ENCODE data around the gene ELAVL1. TPM values are rescaled to one million over a fixed set of nuclear protein-coding genes. Genes with fewer than 3 reads are reported as not detected.

ELAVL1 gene
- total RNA-seq, 4 donors from 2014 or later, result 25.7 to 44.6 (median 34.5) TPM

DNA sequence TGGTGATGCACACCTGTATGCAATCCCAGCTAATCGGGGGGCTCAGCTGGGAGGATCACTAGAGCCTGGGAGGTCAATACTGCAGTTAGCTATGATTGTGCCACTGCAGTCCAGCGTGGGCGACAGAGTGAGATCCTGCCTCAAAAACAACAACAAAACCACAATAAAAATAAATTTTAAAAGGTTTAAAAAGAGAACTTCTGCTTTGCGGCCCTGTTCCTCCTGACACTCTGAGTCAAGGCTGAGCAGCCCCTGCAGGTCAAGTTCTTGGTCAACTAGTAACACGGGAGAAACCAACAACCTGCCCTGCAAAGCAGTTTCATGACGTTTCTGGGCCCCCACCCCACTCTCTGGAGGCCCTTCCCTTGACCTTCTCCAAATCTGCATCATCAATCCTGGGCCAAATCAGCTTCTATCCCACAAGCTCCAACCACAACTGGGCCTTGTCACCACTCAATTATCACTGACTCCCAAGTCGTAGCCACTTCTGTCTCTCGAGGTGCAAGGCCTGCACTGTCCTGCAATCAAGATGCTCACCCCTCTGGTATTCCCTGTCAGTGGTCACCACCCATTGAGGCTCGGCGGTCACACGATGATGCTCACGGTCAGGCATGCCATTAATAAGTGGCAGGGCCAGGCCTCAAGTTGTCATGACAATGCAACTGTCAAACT, 7.5 kb downstream of the ELAVL1 start:
- H3K4me1 ChIP-seq, result peaks cover 14 to 68% (median 26%) of the 10 kb centered on the region in 3 donors
- no peak for DNase-seq
- H3K4me3 ChIP-seq, result no peak overlapping the region
- WGBS, 2 donors, result 71 to 79% methylated on average over 12 of the region's 12 CpGs
- TF ChIP-seq, protein P1, sequence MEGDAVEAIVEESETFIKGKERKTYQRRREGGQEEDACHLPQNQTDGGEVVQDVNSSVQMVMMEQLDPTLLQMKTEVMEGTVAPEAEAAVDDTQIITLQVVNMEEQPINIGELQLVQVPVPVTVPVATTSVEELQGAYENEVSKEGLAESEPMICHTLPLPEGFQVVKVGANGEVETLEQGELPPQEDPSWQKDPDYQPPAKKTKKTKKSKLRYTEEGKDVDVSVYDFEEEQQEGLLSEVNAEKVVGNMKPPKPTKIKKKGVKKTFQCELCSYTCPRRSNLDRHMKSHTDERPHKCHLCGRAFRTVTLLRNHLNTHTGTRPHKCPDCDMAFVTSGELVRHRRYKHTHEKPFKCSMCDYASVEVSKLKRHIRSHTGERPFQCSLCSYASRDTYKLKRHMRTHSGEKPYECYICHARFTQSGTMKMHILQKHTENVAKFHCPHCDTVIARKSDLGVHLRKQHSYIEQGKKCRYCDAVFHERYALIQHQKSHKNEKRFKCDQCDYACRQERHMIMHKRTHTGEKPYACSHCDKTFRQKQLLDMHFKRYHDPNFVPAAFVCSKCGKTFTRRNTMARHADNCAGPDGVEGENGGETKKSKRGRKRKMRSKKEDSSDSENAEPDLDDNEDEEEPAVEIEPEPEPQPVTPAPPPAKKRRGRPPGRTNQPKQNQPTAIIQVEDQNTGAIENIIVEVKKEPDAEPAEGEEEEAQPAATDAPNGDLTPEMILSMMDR (IDR thresholded peaks at IDR 0.05), result no peak
- no peak for TF ChIP-seq POLR2A (IDR thresholded peaks at IDR 0.05)
- H3K9me3 ChIP-seq, result no peaks in the 10 kb centered on the region
- H3K27me3 ChIP-seq, result no peaks in the 10 kb centered on the region
- intact Hi-C loops (cut with DNase I), result no loop called here
- peaks cover 0 to 15% (median 0%) of the 10 kb centered on the region in 3 donors for H3K36me3 ChIP-seq
- no peak overlapping the region for H3K27ac ChIP-seq

DNA sequence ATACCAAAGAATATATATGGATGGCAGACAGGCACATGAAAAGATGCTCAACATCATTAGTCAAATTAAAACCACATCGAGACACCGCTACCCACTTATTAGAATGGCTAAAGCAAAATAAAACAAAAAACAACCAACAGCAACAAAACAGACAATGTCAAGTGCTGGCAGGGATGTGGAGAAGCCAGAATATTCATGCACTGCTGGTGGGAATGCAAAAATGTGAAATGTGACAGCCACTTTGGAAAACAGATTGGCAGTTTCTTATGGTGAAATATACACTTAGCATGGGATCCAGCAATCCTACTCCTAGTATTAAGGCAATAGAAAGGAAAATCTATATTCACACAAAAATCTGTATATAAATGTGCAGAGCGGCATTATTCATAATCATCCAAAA, 8.6 kb downstream of the ELAVL1 start:
- no peak for TF ChIP-seq POLR2A (IDR thresholded peaks at IDR 0.05)
- TF ChIP-seq, protein P1 (IDR thresholded peaks at IDR 0.05), result no peak
- Histone ChIP-seq H3K27me3 (no peaks in the 10 kb centered on the region), H3K36me3 (peaks cover 0 to 25% (median 0%) of the 10 kb centered on the region in 3 donors), H3K9me3 (no peaks in the 10 kb centered on the region), H3K4me3 (no peak overlapping the region), H3K27ac (no peak overlapping the region), H3K4me1 (peaks cover 3 to 62% (median 15%) of the 10 kb centered on the region in 3 donors)
- no peak for DNase-seq
- 78 to 94% methylated on average over 3 of the region's 3 CpGs for WGBS, 2 donors
- intact Hi-C loops (cut with DNase I), result no loop called here

DNA sequence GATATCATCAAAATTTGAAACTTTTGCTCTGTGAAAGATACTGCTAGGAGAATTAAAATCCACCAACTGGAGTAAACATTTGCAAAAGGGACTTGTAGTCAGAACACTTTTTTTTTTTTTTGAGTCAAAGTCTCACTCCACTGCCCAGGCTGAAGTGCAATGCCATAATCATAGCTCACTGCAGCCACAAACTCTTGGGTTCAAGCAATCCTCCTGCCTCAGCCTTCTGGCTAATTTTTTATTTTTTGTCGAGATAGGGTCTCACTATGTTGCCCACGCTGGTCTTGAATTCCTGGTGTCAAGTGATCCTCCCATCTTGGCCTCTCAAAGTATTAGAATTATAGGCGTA, 9.7 kb downstream of the ELAVL1 start:
- peaks cover 4 to 35% (median 4%) of the 10 kb centered on the region in 3 donors for H3K36me3 ChIP-seq
- intact Hi-C loops (cut with DNase I), result no loop called here
- no peak for DNase-seq
- no peak overlapping the region for H3K4me3 ChIP-seq
- TF ChIP-seq POLR2A (IDR thresholded peaks at IDR 0.05), result no peak
- TF ChIP-seq, protein P1 (IDR thresholded peaks at IDR 0.05), result no peak
- WGBS, 2 donors, result 89 to 92% methylated on average over 3 of the region's 3 CpGs
- no peaks in the 10 kb centered on the region for H3K27me3 ChIP-seq
- H3K27ac ChIP-seq, result no peak overlapping the region
- peaks cover 0 to 51% (median 6%) of the 10 kb centered on the region in 3 donors for H3K4me1 ChIP-seq
- H3K9me3 ChIP-seq, result no peaks in the 10 kb centered on the region

DNA sequence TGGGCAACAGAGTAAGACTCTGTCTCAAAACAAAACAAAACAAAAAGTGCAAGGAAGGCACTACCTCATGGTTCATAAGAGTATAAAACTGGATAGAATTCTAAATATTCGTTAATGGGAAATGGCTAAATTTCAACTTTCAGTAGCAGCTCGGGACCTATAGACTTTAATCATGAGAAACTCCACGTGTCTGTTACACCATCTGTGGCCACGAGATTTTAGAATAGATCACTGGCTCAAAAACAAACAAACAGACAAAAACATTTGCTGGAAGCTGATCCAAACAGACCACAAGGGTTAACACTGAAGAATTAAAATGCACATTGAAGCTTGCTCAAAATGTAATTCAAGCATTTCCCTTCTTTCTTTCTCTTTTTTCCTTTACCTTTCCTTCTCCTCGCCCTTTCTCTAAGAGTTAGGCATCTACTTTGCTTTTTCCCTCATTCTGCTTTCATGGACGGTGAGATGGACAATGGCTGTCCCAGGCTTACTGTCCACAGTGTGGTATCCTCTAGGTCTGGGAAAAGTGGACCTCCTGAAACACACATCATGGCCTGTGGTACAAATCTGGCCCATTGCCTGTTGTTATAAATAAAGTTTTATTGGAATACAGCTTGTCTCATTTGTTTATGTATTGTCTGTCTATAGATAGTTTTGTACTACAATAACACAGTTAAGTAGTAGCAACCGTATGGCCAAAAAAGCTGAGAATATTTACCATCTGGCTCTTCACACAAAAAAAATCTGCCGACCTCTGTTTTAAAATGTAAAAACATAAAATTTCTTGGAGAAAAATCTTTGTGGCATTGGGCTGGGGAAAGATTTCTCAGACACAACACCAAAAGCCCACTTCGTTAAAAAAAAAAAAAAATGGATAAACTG, 10.3 kb downstream of the ELAVL1 start:
- WGBS, 2 donors, result 68 to 78% methylated on average over 9 of the region's 9 CpGs
- no peak for DNase-seq
- TF ChIP-seq, protein P1 (IDR thresholded peaks at IDR 0.05), result no peak
- no peak for TF ChIP-seq POLR2A (IDR thresholded peaks at IDR 0.05)
- no peaks in the 10 kb centered on the region for H3K27me3 ChIP-seq
- peaks cover 0 to 47% (median under 1%) of the 10 kb centered on the region in 3 donors for H3K4me1 ChIP-seq
- intact Hi-C loops (cut with DNase I), result no loop called here
- H3K36me3 ChIP-seq, result peaks cover 8 to 37% (median 9%) of the 10 kb centered on the region in 3 donors
- H3K9me3 ChIP-seq, result no peaks in the 10 kb centered on the region
- no peak overlapping the region for H3K27ac ChIP-seq
- H3K4me3 ChIP-seq, result no peak overlapping the region

DNA sequence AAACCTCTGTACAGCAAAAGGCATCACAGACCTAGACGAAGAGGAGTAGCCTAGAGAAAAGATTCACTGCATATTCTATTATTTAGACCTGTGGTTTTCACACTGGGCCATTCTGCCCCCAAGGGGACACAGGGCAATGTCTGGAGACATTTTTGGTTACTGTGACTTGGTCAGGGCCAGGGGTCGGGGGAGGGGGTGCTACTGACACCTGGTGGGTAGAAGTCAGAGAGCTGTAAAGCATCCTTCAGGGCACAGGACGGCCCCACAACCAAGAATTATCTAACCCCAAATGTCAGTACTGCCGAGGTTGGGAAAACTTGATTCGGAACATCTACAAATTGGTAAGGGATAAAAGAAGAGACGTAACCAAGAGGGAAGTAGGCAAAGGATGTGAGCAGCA, 11.3 kb downstream of the ELAVL1 start:
- Histone ChIP-seq H3K27me3 (no peaks in the 10 kb centered on the region), H3K4me3 (no peak overlapping the region), H3K36me3 (peaks cover 8 to 38% (median 17%) of the 10 kb centered on the region in 3 donors), H3K4me1 (peaks cover 0 to 47% (median 0%) of the 10 kb centered on the region in 3 donors), H3K27ac (no peak overlapping the region), H3K9me3 (no peaks in the 10 kb centered on the region)
- DNase-seq, result no peak
- TF ChIP-seq POLR2A (IDR thresholded peaks at IDR 0.05), result no peak
- TF ChIP-seq, protein P1 (IDR thresholded peaks at IDR 0.05), result no peak
- 72 to 77% methylated on average over 6 of the region's 6 CpGs for WGBS, 2 donors
- intact Hi-C loops (cut with DNase I), result no loop called here
